HEK293 (cell line): Measurements from ENCODE around the gene IRAK2.

ENCODE experiments used
- ZNF707 ChIP-seq: fragments of 450-650 bp; formaldehyde crosslinking; IDR thresholded peaks from 2 replicates; pipeline ENCODE4 v1.5.1; 2016; ENCODE audit warnings: missing biosample characterization, missing genetic modification characterization
- TF ChIP-seq, protein P1 (sequence below): fragments of 450-650 bp; formaldehyde crosslinking; IDR thresholded peaks from 2 replicates; pipeline ENCODE4 v1.5.1; 2016; ENCODE audit warnings: missing biosample characterization, missing genetic modification characterization
- TF ChIP-seq, protein P2 (sequence below): fragments of 450-650 bp; formaldehyde crosslinking; IDR thresholded peaks from 2 replicates; pipeline ENCODE4 v1.5.1; 2016; ENCODE audit warnings: missing biosample characterization, missing genetic modification characterization
- TF ChIP-seq, protein P3 (sequence below): fragments of 450-650 bp; formaldehyde crosslinking; IDR thresholded peaks from 2 replicates; pipeline ENCODE4 v1.5.1; 2016; ENCODE audit warnings: missing biosample characterization, missing genetic modification characterization, low read depth

DNA sequence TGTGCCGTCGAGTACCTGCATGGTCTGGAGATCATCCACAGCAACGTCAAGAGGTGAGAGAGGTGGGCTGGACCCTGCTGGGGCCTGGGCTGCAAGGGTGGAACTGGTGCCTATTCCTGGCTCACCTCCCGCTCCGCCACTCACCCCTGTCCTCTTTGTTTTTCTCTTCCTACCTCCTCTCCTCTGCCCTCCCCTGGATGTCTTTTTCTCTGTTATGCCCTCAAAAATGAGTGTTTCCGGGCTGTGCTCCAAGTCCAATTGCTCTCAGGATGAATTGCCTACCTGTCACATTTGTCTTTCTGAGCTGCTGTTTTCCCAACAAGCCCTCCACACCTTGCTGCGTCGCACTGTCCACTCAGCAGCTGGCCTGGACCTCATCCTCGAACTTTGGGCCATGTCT lies 55.0 kb downstream of the IRAK2 start:
- TF ChIP-seq, protein P1, sequence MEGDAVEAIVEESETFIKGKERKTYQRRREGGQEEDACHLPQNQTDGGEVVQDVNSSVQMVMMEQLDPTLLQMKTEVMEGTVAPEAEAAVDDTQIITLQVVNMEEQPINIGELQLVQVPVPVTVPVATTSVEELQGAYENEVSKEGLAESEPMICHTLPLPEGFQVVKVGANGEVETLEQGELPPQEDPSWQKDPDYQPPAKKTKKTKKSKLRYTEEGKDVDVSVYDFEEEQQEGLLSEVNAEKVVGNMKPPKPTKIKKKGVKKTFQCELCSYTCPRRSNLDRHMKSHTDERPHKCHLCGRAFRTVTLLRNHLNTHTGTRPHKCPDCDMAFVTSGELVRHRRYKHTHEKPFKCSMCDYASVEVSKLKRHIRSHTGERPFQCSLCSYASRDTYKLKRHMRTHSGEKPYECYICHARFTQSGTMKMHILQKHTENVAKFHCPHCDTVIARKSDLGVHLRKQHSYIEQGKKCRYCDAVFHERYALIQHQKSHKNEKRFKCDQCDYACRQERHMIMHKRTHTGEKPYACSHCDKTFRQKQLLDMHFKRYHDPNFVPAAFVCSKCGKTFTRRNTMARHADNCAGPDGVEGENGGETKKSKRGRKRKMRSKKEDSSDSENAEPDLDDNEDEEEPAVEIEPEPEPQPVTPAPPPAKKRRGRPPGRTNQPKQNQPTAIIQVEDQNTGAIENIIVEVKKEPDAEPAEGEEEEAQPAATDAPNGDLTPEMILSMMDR (tag by site-specific recombination): no peak
- TF ChIP-seq, protein P2, sequence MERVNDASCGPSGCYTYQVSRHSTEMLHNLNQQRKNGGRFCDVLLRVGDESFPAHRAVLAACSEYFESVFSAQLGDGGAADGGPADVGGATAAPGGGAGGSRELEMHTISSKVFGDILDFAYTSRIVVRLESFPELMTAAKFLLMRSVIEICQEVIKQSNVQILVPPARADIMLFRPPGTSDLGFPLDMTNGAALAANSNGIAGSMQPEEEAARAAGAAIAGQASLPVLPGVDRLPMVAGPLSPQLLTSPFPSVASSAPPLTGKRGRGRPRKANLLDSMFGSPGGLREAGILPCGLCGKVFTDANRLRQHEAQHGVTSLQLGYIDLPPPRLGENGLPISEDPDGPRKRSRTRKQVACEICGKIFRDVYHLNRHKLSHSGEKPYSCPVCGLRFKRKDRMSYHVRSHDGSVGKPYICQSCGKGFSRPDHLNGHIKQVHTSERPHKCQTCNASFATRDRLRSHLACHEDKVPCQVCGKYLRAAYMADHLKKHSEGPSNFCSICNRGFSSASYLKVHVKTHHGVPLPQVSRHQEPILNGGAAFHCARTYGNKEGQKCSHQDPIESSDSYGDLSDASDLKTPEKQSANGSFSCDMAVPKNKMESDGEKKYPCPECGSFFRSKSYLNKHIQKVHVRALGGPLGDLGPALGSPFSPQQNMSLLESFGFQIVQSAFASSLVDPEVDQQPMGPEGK (tag by site-specific recombination): no peak
- TF ChIP-seq, protein P3, sequence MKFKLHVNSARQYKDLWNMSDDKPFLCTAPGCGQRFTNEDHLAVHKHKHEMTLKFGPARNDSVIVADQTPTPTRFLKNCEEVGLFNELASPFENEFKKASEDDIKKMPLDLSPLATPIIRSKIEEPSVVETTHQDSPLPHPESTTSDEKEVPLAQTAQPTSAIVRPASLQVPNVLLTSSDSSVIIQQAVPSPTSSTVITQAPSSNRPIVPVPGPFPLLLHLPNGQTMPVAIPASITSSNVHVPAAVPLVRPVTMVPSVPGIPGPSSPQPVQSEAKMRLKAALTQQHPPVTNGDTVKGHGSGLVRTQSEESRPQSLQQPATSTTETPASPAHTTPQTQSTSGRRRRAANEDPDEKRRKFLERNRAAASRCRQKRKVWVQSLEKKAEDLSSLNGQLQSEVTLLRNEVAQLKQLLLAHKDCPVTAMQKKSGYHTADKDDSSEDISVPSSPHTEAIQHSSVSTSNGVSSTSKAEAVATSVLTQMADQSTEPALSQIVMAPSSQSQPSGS (tag by site-specific recombination): no peak
- TF ChIP-seq ZNF707 (tag by site-specific recombination): no peak
